ENCODE results near the gene S100A3.
"Not testable (repeated sequence)": the region's sequence is repeated elsewhere in the genome, so short reads cannot be mapped to it uniquely, and the experiment has no call there.

Gene S100A3

GRCh38 chr1:153582836-153583235 lies 33.8 kb upstream of the S100A3 start:
- not testable (repeated sequence) for H3K9me3 ChIP-seq (ENCODE audit: control insufficient read depth, low read depth, low read length); H3K27me3 ChIP-seq (ENCODE audit: control insufficient read depth, insufficient read depth, low read length); H3K4me1 ChIP-seq (ENCODE audit: control insufficient read depth, low read depth, low read length); H3K27ac ChIP-seq (ENCODE audit: low read length); H3K4me3 ChIP-seq (ENCODE audit: low read length); H3K9ac ChIP-seq (ENCODE audit: low read length); H3K36me3 ChIP-seq (ENCODE audit: control insufficient read depth, low read depth, low read length)

- Histone ChIP-seq H3K27ac (ENCODE audit: low read length) (no peak overlapping the region), H3K9ac (ENCODE audit: low read length) (no peak overlapping the region), H3K36me3 (ENCODE audit: control insufficient read depth, low read depth, low read length) (no peaks in the 10 kb centered on the region), H3K27me3 (ENCODE audit: control insufficient read depth, insufficient read depth, low read length) (no peaks in the 10 kb centered on the region), H3K4me3 (ENCODE audit: low read length) (no peak overlapping the region), H3K4me1 (ENCODE audit: control insufficient read depth, low read depth, low read length) (no peaks in the 10 kb centered on the region), H3K9me3 (ENCODE audit: control insufficient read depth, low read depth, low read length) (no peaks in the 10 kb centered on the region)
Measured at GRCh38 chr1:153578936-153579335, 29.9 kb upstream of the S100A3 start.

- Histone ChIP-seq H3K27me3 (ENCODE audit: control insufficient read depth, insufficient read depth, low read length) (no peaks in the 10 kb centered on the region), H3K9ac (ENCODE audit: low read length) (no peak overlapping the region), H3K4me3 (ENCODE audit: low read length) (no peak overlapping the region), H3K27ac (ENCODE audit: low read length) (no peak overlapping the region), H3K4me1 (ENCODE audit: control insufficient read depth, low read depth, low read length) (no peaks in the 10 kb centered on the region), H3K9me3 (ENCODE audit: control insufficient read depth, low read depth, low read length) (no peaks in the 10 kb centered on the region), H3K36me3 (ENCODE audit: control insufficient read depth, low read depth, low read length) (no peaks in the 10 kb centered on the region)
Measured at GRCh38 chr1:153578490-153578889, 29.4 kb upstream of the S100A3 start.

GRCh38 chr1:153577624-153578051 lies 28.6 kb upstream of the S100A3 start:
- no peak overlapping the region for H3K4me3 ChIP-seq (ENCODE audit: low read length)
- no peaks in the 10 kb centered on the region for H3K4me1 ChIP-seq (ENCODE audit: control insufficient read depth, low read depth, low read length)
- H3K27me3 ChIP-seq (ENCODE audit: control insufficient read depth, insufficient read depth, low read length) = no peaks in the 10 kb centered on the region
- no peaks in the 10 kb centered on the region for H3K9me3 ChIP-seq (ENCODE audit: control insufficient read depth, low read depth, low read length)
- H3K36me3 ChIP-seq (ENCODE audit: control insufficient read depth, low read depth, low read length) = no peaks in the 10 kb centered on the region
- H3K27ac ChIP-seq (ENCODE audit: low read length) = no peak overlapping the region
- H3K9ac ChIP-seq (ENCODE audit: low read length) = no peak overlapping the region

GRCh38 chr1:153577138-153577537 lies 28.1 kb upstream of the S100A3 start:
- Histone ChIP-seq H3K9me3 (ENCODE audit: control insufficient read depth, low read depth, low read length) (no peaks in the 10 kb centered on the region), H3K36me3 (ENCODE audit: control insufficient read depth, low read depth, low read length) (no peaks in the 10 kb centered on the region), H3K4me1 (ENCODE audit: control insufficient read depth, low read depth, low read length) (no peaks in the 10 kb centered on the region), H3K27ac (ENCODE audit: low read length) (no peak overlapping the region), H3K4me3 (ENCODE audit: low read length) (no peak overlapping the region), H3K9ac (ENCODE audit: low read length) (no peak overlapping the region), H3K27me3 (ENCODE audit: control insufficient read depth, insufficient read depth, low read length) (no peaks in the 10 kb centered on the region)

- not testable (repeated sequence) for H3K4me1 ChIP-seq (ENCODE audit: control insufficient read depth, low read depth, low read length); H3K27ac ChIP-seq (ENCODE audit: low read length)
Measured at GRCh38 chr1:153575497-153575896, 26.4 kb upstream of the S100A3 start.

GRCh38 chr1:153575081-153575491 lies 26.0 kb upstream of the S100A3 start:
- H3K4me1 ChIP-seq (ENCODE audit: control insufficient read depth, low read depth, low read length); H3K9ac ChIP-seq (ENCODE audit: low read length); H3K27ac ChIP-seq (ENCODE audit: low read length); H3K9me3 ChIP-seq (ENCODE audit: control insufficient read depth, low read depth, low read length); H3K27me3 ChIP-seq (ENCODE audit: control insufficient read depth, insufficient read depth, low read length); H3K36me3 ChIP-seq (ENCODE audit: control insufficient read depth, low read depth, low read length); H3K4me3 ChIP-seq (ENCODE audit: low read length): not testable (repeated sequence)

More at GRCh38 chr1:153575497-153575896, 26.4 kb upstream of the S100A3 start:
- H3K9ac ChIP-seq (ENCODE audit: low read length); H3K27me3 ChIP-seq (ENCODE audit: control insufficient read depth, insufficient read depth, low read length); H3K36me3 ChIP-seq (ENCODE audit: control insufficient read depth, low read depth, low read length); H3K9me3 ChIP-seq (ENCODE audit: control insufficient read depth, low read depth, low read length); H3K4me3 ChIP-seq (ENCODE audit: low read length): not testable (repeated sequence)

- H3K9me3 ChIP-seq (ENCODE audit: control insufficient read depth, low read depth, low read length) = no peaks in the 10 kb centered on the region
- no peaks in the 10 kb centered on the region for H3K27me3 ChIP-seq (ENCODE audit: control insufficient read depth, insufficient read depth, low read length)
- H3K27ac ChIP-seq (ENCODE audit: low read length) = no peak overlapping the region
- no peak overlapping the region for H3K9ac ChIP-seq (ENCODE audit: low read length)
- H3K4me1 ChIP-seq (ENCODE audit: control insufficient read depth, low read depth, low read length) = peaks cover under 1% of the 10 kb centered on the region
- H3K4me3 ChIP-seq (ENCODE audit: low read length) = no peak overlapping the region
- H3K36me3 ChIP-seq (ENCODE audit: control insufficient read depth, low read depth, low read length) = no peaks in the 10 kb centered on the region
Measured at GRCh38 chr1:153573351-153573750, 24.3 kb upstream of the S100A3 start.

GRCh38 chr1:153572569-153573015 lies 23.5 kb upstream of the S100A3 start:
- Histone ChIP-seq H3K27me3 (ENCODE audit: control insufficient read depth, insufficient read depth, low read length) (no peaks in the 10 kb centered on the region), H3K9me3 (ENCODE audit: control insufficient read depth, low read depth, low read length) (no peaks in the 10 kb centered on the region), H3K4me1 (ENCODE audit: control insufficient read depth, low read depth, low read length) (peaks cover 9% of the 10 kb centered on the region), H3K9ac (ENCODE audit: low read length) (no peak overlapping the region), H3K4me3 (ENCODE audit: low read length) (no peak overlapping the region), H3K36me3 (ENCODE audit: control insufficient read depth, low read depth, low read length) (no peaks in the 10 kb centered on the region), H3K27ac (ENCODE audit: low read length) (no peak overlapping the region)

GRCh38 chr1:153571706-153572105 lies 22.6 kb upstream of the S100A3 start:
- Histone ChIP-seq H3K27me3 (ENCODE audit: control insufficient read depth, insufficient read depth, low read length) (no peaks in the 10 kb centered on the region), H3K4me3 (ENCODE audit: low read length) (no peak overlapping the region), H3K27ac (ENCODE audit: low read length) (no peak overlapping the region), H3K36me3 (ENCODE audit: control insufficient read depth, low read depth, low read length) (no peaks in the 10 kb centered on the region), H3K9me3 (ENCODE audit: control insufficient read depth, low read depth, low read length) (no peaks in the 10 kb centered on the region), H3K4me1 (ENCODE audit: control insufficient read depth, low read depth, low read length) (peaks cover 15% of the 10 kb centered on the region), H3K9ac (ENCODE audit: low read length) (no peak overlapping the region)

GRCh38 chr1:153570874-153571273 lies 21.8 kb upstream of the S100A3 start:
- no peak overlapping the region for H3K27ac ChIP-seq (ENCODE audit: low read length)
- no peaks in the 10 kb centered on the region for H3K27me3 ChIP-seq (ENCODE audit: control insufficient read depth, insufficient read depth, low read length)
- no peak overlapping the region for H3K9ac ChIP-seq (ENCODE audit: low read length)
- H3K4me3 ChIP-seq (ENCODE audit: low read length) = no peak overlapping the region
- H3K4me1 ChIP-seq (ENCODE audit: control insufficient read depth, low read depth, low read length) = peaks cover 19% of the 10 kb centered on the region
- H3K9me3 ChIP-seq (ENCODE audit: control insufficient read depth, low read depth, low read length) = no peaks in the 10 kb centered on the region
- H3K36me3 ChIP-seq (ENCODE audit: control insufficient read depth, low read depth, low read length) = no peaks in the 10 kb centered on the region

- Histone ChIP-seq H3K4me3 (ENCODE audit: low read length) (no peak overlapping the region), H3K9ac (ENCODE audit: low read length) (no peak overlapping the region), H3K27me3 (ENCODE audit: control insufficient read depth, insufficient read depth, low read length) (no peaks in the 10 kb centered on the region), H3K36me3 (ENCODE audit: control insufficient read depth, low read depth, low read length) (no peaks in the 10 kb centered on the region), H3K4me1 (ENCODE audit: control insufficient read depth, low read depth, low read length) (peaks cover 25% of the 10 kb centered on the region), H3K27ac (ENCODE audit: low read length) (no peak overlapping the region), H3K9me3 (ENCODE audit: control insufficient read depth, low read depth, low read length) (no peaks in the 10 kb centered on the region)
Measured at GRCh38 chr1:153569465-153569864, 20.4 kb upstream of the S100A3 start.
